Glomerular endothelial cell (primary cell): ENCODE results near the gene PLEKHH1. TPM values are rescaled to one million over a fixed set of nuclear protein-coding genes. Genes with fewer than 3 reads are reported as not detected.

Experiments used
- DNase-seq: peaks from one replicate; pipeline ENCODE4 v3.0.0-alpha.2; 2011; ENCODE audit warnings: low read depth, low spot score; ENCODE audit errors: extremely low read depth
- total RNA-seq: library from RNA; depleted of rRNA; stranded (reverse); fragments of >200 nt; gene quantifications from 2 replicates; pipeline ENCODE4 v1.2.3, GENCODE V29; 2015

Gene PLEKHH1
- total RNA-seq, 1 donor from 2014 or later = 0.93 TPM

DNA sequence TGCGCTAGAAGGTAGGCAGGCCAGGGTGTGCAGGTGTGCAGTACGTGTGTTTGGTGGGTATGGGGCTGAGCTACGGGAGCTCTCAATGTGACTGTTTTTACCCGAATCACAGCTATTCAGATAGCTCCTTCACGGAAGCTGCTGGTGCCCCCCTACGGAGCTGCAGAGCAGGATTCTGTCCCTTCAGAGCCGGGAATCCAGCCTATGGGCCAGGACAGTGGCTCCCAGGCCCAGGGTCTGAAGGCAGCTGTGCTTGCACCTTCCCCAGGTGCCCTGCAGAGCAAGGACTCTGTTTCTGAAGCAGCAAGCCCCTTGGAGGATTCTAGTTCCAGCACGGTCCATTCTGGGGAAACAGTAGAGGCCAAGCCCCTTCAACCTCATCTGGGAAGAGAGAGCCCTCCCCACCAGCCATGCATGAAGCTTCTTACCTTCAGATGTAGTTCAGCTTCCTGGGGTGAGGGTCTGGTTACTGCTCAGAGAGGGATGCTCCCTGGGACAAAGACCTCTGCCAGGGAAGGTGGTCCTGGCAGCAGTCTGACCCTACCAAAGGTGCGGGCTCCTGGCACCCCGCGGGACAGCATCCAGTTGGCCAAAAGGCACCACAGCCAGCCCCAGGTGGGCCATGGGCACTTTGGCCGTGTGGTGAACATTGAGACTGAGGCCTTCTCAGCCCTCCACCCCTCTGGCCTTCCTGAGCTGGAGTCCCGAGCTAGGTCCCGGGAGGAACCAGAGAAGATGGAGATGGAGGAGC is 29.1 kb downstream of the PLEKHH1 start:
- DNase-seq = no peak

DNA sequence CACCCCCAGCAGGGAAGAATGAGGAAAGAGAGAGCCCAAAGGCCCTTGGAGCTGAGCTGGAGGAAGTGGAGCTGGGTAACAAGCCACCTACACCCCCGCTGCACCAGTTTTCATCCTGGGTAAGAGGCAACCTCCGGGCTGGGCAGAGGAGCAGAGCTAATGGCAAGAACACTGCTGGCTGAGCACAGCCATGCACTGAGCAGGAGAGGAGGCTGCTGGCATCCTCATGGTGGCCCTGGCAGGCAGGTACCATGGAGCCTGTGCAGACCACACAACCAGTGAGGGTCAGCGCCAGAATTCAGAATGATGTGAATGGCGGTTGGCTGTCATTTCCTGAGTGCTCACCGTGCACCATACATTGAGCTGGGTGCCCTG is 29.7 kb downstream of the PLEKHH1 start:
- no peak for DNase-seq

DNA sequence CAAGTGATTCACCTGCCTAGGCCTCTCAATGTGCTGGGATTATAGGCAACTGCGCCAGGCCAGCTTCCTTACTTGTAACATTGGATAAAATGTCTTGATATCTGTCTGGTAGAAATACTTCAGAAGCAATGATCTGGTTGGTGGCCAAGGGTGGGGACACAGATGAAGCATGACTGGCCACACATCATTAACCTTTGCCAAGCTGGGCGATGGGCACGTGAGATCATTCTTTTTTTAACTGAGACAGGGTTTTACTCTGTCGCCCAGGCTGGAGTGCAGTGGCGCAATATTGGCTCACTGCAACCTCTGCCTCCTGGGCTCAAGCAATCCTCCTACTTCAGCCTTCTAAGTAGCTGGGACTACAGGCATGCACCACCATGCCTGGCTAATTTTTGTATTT is 31.1 kb downstream of the PLEKHH1 start:
- DNase-seq = no peak

DNA sequence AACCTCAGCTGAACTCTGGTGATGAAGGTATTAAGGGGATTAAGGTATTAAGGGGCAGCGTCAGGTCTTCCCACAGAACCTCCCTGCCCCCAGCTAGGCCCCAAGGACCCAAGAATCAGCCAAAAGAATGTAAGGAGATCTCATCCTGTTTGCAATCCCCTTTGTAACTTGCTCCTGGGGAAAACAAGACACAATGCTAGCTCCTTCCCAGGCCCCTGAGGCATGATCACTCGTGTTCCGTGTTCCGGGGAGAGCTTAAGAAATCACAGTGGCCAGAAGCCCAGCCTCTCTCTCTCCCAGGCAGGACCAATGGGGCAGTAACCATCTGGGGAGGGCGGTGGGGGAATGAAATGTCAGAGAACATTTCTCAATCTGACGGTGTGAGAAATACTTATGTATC is 33.8 kb downstream of the PLEKHH1 start:
- DNase-seq = no peak

DNA sequence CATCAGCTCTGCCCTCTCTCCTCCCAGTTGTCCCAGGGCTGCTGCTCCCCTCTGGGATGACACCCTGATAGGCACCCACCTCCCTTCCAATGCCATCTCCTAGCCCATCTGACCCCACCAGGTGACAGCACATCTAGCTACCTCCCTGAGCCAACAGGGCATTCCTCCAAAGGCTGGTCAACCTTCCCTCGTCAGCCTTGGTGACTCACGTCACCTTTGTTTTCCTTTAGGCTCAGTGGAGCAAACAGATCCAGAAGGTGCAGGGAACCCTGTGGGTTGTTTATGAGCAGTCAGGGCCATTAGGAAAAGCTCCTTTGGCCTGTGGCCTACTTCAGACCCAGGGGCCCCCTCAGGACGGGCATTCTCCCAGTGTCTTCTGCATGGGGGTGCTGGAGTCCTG is 34.6 kb downstream of the PLEKHH1 start:
- DNase-seq = no peak

DNA sequence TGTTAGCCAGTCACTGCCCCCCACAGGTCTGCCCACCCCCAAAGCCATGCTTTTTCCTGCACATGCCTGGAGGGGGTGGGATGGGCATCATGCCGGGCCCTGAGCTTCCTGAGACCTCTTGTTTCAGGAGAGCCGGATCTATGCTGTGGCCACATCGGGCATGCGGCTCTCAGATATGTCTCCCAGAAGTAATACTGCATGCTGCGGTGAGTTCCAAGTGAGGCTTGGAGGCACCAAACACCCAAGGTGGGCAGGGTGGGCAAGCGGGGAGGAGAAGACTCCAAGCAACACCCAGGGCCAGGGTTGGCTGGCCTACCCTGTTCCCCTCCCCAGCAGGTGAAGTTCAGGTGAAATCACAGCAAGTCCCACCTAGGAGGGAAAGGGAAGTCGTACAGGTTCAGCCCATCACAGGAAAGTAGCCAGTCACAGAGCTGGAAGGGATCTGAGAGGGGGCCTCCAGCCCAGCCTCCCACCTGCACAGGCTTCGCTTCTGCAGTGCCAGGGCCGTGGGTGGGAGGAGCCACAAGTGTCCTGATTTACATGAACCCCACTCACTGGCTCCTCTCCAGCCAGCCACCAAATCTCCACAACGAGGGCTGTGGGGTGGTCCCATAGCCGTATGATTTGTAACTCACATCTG is 36.0 kb downstream of the PLEKHH1 start:
- DNase-seq = no peak

DNA sequence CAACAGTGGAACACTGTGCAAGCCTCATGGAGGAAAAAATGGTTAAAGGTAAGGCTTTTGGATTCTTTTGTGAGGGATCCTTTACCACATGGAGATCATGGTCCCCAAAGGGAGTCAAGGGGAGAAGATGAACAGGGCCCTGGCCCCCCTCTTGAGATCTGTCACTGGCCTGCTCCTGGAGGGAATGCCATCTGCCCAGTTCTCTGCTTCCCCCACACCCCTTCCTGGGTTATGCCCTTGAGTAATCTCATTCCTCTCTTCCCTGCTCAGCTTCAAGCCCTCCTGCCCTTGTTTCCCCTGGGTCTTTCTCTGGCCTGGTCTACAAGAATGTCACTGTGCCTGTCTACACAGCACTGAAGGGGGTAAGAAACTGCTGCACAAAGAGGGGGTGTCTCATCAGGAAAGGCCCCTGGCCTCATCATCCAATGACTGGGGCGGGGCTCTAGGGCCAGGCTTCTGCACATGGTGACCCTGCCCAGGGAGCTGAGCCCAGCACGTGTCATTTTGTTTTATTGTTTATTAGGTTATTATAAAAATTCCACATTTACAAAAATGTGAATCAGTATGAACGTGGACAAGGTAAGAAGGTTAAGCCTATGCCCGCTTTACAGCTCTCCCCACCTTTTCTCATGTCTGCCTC is 36.7 kb downstream of the PLEKHH1 start:
- no peak for DNase-seq

DNA sequence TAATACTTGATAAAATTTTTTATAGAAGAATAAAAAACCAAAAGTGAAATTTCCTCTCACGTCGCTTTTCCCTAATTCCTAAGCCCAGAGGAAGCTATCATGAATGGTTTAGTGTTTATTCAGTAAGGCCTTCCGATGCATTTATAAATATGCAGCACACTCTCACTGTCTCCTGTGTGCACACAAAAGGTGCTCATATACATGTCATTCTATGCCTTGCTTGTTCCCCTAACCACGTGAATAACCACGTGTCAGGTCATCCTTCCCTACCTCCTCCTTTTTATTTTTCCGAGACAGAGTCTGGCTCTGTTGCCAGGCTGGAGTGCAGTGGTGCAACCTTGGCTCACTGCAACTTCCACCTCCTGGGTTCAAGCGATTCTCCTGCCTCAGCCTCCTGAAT is 37.4 kb downstream of the PLEKHH1 start:
- DNase-seq = no peak

DNA sequence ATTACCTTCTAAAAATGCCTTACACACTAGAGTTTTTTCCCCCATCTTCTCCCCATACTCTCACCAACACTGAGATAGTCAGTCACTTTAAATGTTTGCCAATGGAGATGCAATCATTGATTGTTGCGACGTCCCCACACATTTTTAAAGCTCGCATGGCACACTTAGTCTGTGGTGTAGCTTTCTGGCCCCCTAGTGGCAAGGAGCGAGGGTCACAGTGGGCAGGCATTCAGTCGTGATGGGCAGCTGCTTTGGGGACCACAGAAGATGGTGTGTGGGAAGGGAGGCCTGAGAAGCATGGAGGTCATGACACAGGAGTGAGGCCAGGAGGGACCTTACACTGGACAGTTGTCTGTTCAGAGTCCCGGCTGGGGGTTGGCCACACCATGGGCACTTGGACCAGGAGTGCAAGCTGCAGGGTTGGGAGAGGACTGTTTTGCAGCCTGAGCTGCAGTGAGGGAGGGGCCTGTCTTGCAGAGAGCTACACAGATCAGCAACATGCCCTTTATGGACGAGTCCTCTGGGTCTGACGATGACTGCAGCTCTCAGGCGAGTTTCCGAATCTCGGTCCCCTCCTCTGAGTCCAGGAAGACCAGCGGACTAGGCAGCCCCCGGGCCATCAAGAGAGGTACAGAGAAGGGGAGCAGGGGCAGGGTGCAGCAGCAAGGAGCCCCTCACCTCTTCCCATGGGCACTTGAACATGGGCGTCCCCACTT is 38.3 kb downstream of the PLEKHH1 start:
- peak; percentile 16 for DNase-seq

DNA sequence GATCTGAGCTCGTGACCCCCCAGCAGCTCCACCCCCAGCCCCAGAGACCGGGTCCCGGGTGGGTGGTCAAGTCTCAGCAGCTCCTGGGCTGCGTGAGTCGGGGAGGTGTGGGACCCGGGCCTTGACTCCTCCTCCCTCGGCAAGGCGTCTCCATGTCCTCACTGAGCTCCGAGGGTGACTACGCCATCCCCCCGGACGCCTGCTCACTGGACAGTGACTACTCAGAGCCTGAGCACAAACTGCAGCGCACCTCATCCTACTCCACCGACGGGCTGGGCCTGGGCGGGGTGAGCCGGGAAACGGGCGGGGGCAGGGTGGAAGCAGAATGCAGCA is 38.9 kb downstream of the PLEKHH1 start:
- DNase-seq = no peak

DNA sequence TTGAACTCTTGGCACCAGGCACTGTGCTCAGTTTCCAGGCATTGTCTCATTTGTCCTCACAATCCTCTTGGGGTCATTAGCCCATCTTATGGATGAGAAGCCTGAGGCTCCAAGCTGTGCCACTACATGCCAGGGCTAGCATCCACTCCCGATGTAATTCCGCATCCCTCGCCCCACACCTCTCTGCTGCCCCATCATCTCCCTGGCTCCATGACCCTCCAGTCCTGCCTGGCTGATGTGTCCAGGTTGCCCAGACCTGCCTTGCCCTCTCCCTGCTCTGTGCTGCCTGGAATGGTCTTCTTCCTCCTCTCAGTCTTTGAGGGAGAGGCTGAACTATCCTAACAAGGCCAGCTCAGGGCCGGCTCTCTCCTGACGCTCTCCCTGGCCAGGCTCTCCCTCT is 39.5 kb downstream of the PLEKHH1 start:
- DNase-seq = no peak

DNA sequence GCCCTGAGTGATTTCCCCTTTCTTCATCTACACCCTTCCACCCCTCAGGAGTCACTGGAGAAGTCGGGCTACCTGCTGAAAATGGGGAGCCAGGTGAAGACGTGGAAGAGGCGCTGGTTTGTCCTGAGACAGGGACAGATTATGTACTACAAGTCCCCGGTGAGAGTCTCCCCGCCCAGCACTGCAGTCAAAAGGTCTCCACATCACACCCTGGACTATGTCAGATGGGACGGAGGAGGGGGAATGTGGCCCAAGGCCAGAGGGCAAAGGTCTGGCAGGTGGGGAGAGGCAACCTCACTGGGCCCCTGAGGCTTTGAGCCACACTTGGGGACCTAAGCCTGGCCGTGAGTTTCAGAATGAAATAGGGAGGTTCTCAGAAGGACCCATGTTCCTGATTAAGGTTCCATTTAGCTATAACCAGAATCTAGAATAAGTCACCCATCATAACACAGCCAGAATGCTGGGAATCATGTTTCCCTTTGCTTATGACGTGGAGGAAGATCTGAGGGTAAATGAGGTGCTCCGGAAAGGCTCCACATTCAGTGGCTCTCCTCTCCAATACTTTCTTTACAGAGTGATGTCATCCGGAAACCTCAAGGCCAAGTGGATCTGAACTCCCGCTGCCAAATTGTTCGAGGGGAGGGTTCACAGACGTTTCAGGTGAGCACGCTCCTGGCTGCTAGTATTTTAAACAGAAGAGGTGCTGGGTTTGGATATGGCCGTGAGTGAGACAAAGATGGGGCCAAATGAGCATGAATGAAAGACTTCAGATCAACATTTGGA is 40.3 kb downstream of the PLEKHH1 start:
- DNase-seq = no peak

DNA sequence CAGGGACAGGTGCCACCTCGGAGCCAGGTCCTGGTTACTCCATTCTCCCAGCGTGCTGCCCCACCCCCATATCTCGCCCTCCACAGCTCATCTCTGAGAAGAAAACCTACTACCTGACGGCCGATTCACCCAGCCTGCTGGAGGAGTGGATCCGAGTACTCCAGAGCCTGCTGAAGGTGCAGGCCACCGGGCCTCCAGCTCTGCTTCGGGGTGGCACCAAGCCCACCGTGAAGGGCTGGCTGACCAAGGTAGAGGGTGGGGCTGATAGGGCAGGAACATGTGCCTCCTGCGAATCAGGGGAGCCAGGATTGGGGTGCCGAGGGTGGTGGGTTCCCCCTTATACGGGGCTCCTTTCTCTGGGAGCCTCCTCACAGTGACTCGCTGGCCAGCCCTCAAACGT is 41.1 kb downstream of the PLEKHH1 start:
- DNase-seq = no peak

DNA sequence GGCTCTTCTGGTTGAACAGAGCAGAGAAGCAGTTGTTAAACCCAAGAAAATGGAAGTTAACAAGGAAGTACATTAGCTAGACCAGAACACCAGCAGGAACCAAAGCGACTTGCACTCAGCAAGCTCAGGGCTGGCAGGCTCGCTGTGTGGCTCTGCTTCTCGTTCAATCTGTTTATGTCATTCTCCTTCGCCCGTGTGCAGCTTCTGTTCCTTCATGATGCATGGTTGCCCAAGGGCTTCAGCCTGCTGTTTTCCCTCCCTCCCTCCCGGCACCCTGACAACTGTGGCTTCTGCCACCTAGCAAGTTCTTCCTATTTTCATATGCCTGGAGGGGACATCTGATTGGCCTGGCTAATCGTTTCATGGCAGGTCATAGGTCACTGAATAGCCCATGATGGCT is 41.7 kb downstream of the PLEKHH1 start:
- DNase-seq = no peak

DNA sequence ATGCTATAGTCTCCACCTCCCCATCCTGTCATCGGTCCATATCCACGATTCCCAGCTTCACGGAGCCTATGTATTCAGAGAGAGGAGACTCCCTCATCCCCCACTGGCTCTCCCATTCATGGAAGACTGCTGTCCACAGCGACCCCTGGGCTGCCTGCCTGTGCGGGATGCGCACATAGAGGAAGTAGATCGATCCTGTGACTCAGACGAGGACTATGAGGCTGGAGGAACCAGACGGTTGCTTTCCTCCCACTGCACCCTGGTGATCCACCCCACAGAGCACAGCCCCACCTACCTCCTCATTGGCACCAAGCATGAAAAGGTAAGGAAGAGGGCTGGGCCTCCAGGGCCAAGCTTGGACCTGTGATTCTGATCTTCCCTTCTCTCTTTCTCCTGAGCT is 42.6 kb downstream of the PLEKHH1 start:
- no peak for DNase-seq

DNA sequence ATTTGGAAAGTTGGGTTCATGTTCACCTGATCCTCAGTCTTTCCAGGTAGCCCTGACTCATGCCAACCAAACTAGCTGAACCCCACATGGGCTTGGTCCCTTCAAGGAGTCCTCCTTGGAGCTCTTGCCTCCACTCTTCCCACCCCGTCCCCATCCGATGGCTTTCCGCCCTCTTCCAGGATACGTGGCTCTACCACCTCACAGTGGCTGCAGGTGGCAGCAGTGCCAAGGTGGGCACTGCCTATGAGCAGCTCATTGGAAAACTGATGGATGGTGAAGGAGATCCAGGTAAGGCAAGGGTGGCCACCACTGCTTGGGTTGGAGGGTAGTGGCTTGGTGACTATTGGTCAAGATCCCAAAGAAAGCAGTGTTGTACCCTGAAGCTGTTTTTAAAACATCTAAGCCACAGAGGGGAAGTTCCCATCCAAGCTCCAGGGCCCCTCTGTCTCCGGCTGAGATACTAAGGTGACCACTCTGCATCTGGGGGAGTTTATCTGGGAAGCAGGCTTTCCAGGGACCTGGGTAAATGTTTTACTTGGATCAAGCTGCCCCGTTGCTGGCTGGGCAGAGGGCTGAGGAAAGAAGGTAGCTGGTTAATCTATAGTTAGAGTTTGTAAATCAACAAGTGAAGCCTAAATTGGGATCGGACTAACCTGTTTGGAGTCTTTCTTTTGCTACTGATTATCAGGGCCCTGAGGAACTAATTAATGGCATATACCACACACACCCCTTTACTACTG is 43.3 kb downstream of the PLEKHH1 start:
- no peak for DNase-seq

DNA sequence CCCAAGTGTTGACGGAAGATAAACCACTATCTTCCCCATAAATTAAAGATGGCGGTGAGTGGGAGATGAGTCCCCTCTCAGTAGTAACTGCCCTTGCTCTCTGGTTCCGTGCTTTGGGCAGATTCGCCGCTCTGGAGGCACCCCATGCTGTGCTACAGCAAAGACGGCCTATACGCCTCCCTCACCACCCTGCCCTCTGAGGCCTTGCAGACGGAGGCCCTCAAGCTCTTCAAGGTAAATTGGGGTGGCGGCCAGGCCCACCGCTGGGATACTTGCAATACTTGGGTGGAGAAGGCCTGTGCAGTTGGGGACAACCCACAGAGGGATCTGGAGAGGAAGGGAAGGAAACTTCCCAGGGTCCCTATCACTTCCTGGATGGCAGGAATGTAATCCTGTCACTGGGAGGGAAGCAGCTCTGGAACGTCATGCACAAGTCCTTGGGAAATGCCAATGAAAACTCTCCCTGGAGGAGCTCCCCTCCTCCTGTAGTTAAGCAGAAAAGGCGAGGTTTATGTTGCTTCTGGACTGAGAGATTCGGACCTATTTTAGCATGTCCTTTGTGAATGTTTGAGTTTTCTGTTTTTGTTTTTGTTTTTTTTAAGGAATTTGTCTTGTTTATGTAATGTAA is 44.2 kb downstream of the PLEKHH1 start:
- no peak for DNase-seq

DNA sequence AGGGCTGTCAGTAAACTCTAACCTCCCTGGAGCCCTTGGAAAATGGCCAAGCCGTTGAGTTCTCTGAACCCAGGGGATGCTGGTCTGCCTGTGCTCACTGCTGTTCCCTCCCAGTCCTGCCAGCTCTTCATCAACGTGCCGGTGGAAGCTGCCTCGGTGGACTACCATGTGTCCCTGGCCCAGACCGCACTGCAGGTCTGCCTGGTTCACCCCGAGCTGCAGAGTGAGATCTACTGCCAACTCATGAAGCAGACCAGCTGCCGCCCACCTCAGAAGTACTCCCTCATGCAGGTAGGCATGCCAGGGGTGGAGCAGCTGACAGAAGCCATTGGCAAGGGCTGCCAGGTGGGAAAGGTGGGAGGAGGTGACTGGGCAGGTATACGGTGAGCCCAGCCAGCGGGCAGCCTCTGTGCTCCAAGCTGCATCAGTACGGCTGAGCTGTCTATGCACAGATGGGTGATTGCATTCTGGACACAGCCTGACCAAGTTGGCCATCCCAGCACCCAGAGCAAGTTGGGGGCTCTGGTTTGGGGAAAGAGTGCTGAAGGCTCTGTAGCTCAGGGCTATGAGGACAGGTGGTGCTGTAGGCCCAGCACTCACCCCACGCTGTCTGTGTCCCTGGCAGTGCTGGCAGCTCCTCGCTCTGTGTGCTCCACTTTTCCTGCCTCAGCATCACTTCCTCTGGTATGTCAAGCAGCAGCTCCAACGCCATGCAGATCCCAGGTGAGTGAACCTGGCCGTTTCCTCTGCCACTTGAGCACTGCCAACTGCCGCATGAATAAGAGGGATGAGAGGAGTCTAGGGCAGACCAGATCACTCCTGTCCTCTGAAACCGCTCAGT is 45.0 kb downstream of the PLEKHH1 start:
- no peak for DNase-seq

DNA sequence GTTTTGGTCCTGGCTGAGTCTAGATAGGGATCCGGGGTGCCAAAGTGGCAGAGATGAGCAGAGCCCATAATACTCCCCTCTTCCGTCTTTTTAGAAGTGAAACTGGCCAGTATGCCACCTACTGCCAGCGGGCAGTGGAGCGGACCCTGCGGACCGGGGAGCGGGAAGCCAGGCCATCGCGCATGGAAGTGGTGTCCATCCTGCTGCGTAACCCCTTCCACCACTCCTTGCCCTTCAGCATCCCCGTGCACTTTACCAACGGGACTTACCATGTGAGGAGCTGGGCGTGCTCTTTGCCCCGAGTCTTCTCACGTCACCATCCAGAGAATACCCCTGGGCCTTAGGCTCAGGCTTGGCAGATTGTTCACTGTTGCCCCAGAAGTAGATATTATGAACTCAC is 46.0 kb downstream of the PLEKHH1 start:
- DNase-seq = no peak
